ENCODE results near the gene IRF7.

The IRF7 gene

GRCh38 chr11:592501-592900 is 23.2 kb downstream of the IRF7 start:
- Mint-ChIP-seq H3K4me1 (ENCODE audit: low read depth) (peaks cover 15% of the 10 kb centered on the region), H3K9me3 (no peaks in the 10 kb centered on the region), H3K4me3 (no peak overlapping the region), H3K27me3 (no peaks in the 10 kb centered on the region), H3K27ac (peak overlapping the region; percentile 55), H3K36me3 (ENCODE audit: low read depth) (peaks cover 85% of the 10 kb centered on the region)

- Mint-ChIP-seq H3K27me3 (no peaks in the 10 kb centered on the region), H3K27ac (no peak overlapping the region), H3K9me3 (no peaks in the 10 kb centered on the region), H3K4me3 (no peak overlapping the region), H3K36me3 (ENCODE audit: low read depth) (peaks cover 82% of the 10 kb centered on the region), H3K4me1 (ENCODE audit: low read depth) (peaks cover 23% of the 10 kb centered on the region)
Observed at GRCh38 chr11:590997-591396, 24.8 kb downstream of the IRF7 start.

- H3K27ac Mint-ChIP-seq: no peak overlapping the region
- H3K4me1 Mint-ChIP-seq (ENCODE audit: low read depth): peaks cover 23% of the 10 kb centered on the region
- H3K4me3 Mint-ChIP-seq: no peak overlapping the region
- H3K27me3 Mint-ChIP-seq: no peaks in the 10 kb centered on the region
- no peaks in the 10 kb centered on the region for H3K9me3 Mint-ChIP-seq
- H3K36me3 Mint-ChIP-seq (ENCODE audit: low read depth): peaks cover 73% of the 10 kb centered on the region
Observed at GRCh38 chr11:589798-590197, 26.0 kb downstream of the IRF7 start.

GRCh38 chr11:587978-588380 is 27.8 kb downstream of the IRF7 start:
- peaks cover 70% of the 10 kb centered on the region for H3K36me3 Mint-ChIP-seq (ENCODE audit: low read depth)
- no peaks in the 10 kb centered on the region for H3K9me3 Mint-ChIP-seq
- H3K27me3 Mint-ChIP-seq: no peaks in the 10 kb centered on the region
- peak overlapping the region; percentile 72 for H3K4me3 Mint-ChIP-seq
- peaks cover 23% of the 10 kb centered on the region for H3K4me1 Mint-ChIP-seq (ENCODE audit: low read depth)
- peak overlapping the region; percentile 96 for H3K27ac Mint-ChIP-seq

GRCh38 chr11:587546-587945 is 28.2 kb downstream of the IRF7 start:
- peak overlapping the region; percentile 96 for H3K27ac Mint-ChIP-seq
- H3K36me3 Mint-ChIP-seq (ENCODE audit: low read depth): peaks cover 65% of the 10 kb centered on the region
- no peaks in the 10 kb centered on the region for H3K9me3 Mint-ChIP-seq
- no peaks in the 10 kb centered on the region for H3K27me3 Mint-ChIP-seq
- peak overlapping the region; percentile 72 for H3K4me3 Mint-ChIP-seq
- peaks cover 23% of the 10 kb centered on the region for H3K4me1 Mint-ChIP-seq (ENCODE audit: low read depth)

GRCh38 chr11:586376-587316 is 29.1 kb downstream of the IRF7 start:
- Mint-ChIP-seq H3K4me1 (ENCODE audit: low read depth) (peaks cover 23% of the 10 kb centered on the region), H3K27ac (peak overlapping the region; percentile 83), H3K27me3 (no peaks in the 10 kb centered on the region), H3K4me3 (no peak overlapping the region), H3K9me3 (no peaks in the 10 kb centered on the region), H3K36me3 (ENCODE audit: low read depth) (peaks cover 66% of the 10 kb centered on the region)

GRCh38 chr11:584287-584686 is 31.5 kb downstream of the IRF7 start:
- Mint-ChIP-seq H3K4me3 (no peak overlapping the region), H3K36me3 (ENCODE audit: low read depth) (peaks cover 52% of the 10 kb centered on the region), H3K27me3 (no peaks in the 10 kb centered on the region), H3K9me3 (no peaks in the 10 kb centered on the region), H3K4me1 (ENCODE audit: low read depth) (peaks cover 38% of the 10 kb centered on the region), H3K27ac (no peak overlapping the region)

GRCh38 chr11:581752-582151 is 34.0 kb downstream of the IRF7 start:
- Mint-ChIP-seq H3K9me3 (no peaks in the 10 kb centered on the region), H3K27ac (no peak overlapping the region), H3K27me3 (no peaks in the 10 kb centered on the region), H3K4me1 (ENCODE audit: low read depth) (peaks cover 44% of the 10 kb centered on the region), H3K36me3 (ENCODE audit: low read depth) (peaks cover 41% of the 10 kb centered on the region), H3K4me3 (no peak overlapping the region)

- Mint-ChIP-seq H3K9me3 (no peaks in the 10 kb centered on the region), H3K4me3 (no peak overlapping the region), H3K4me1 (ENCODE audit: low read depth) (peaks cover 41% of the 10 kb centered on the region), H3K36me3 (ENCODE audit: low read depth) (peaks cover 38% of the 10 kb centered on the region), H3K27ac (peak overlapping the region; percentile 54), H3K27me3 (no peaks in the 10 kb centered on the region)
Observed at GRCh38 chr11:581342-581741, 34.4 kb downstream of the IRF7 start.

- H3K4me1 Mint-ChIP-seq (ENCODE audit: low read depth): peaks cover 39% of the 10 kb centered on the region
- no peaks in the 10 kb centered on the region for H3K9me3 Mint-ChIP-seq
- peaks cover 2% of the 10 kb centered on the region for H3K27me3 Mint-ChIP-seq
- H3K4me3 Mint-ChIP-seq: peak overlapping the region; percentile 30
- H3K36me3 Mint-ChIP-seq (ENCODE audit: low read depth): peaks cover 35% of the 10 kb centered on the region
- H3K27ac Mint-ChIP-seq: no peak overlapping the region
Observed at GRCh38 chr11:579830-580601, 35.7 kb downstream of the IRF7 start.

- H3K4me1 Mint-ChIP-seq (ENCODE audit: low read depth): peaks cover 51% of the 10 kb centered on the region
- peak overlapping the region; percentile 92 for H3K4me3 Mint-ChIP-seq
- no peaks in the 10 kb centered on the region for H3K9me3 Mint-ChIP-seq
- H3K36me3 Mint-ChIP-seq (ENCODE audit: low read depth): peaks cover 25% of the 10 kb centered on the region
- no peak overlapping the region for H3K27ac Mint-ChIP-seq
- H3K27me3 Mint-ChIP-seq: peaks cover 12% of the 10 kb centered on the region
Observed at GRCh38 chr11:578276-579035, 37.3 kb downstream of the IRF7 start.

- H3K9me3 Mint-ChIP-seq: no peaks in the 10 kb centered on the region
- H3K4me1 Mint-ChIP-seq (ENCODE audit: low read depth): peaks cover 51% of the 10 kb centered on the region
- peaks cover 25% of the 10 kb centered on the region for H3K36me3 Mint-ChIP-seq (ENCODE audit: low read depth)
- peak overlapping the region; percentile 85 for H3K27ac Mint-ChIP-seq
- peaks cover 12% of the 10 kb centered on the region for H3K27me3 Mint-ChIP-seq
- H3K4me3 Mint-ChIP-seq: peak overlapping the region; percentile 92
Observed at GRCh38 chr11:577611-577894, 38.2 kb downstream of the IRF7 start.

- Mint-ChIP-seq H3K9me3 (no peaks in the 10 kb centered on the region), H3K27ac (peak overlapping the region; percentile 85), H3K27me3 (peaks cover 12% of the 10 kb centered on the region), H3K4me3 (peak overlapping the region; percentile 92), H3K36me3 (ENCODE audit: low read depth) (peaks cover 22% of the 10 kb centered on the region), H3K4me1 (ENCODE audit: low read depth) (peaks cover 51% of the 10 kb centered on the region)
Observed at GRCh38 chr11:576811-577610, 38.7 kb downstream of the IRF7 start.
